ENCODE results near the gene NEAT1. TPM values are rescaled to one million over a fixed set of nuclear protein-coding genes. Genes with fewer than 3 reads are reported as not detected.
A peak's percentile ranks its signal among the peaks of the same experiment; 100 is the strongest.

The NEAT1 gene
- total RNA-seq, 4 donors from 2014 or later: 42.8 to 181 (median 96.0) TPM

DNA sequence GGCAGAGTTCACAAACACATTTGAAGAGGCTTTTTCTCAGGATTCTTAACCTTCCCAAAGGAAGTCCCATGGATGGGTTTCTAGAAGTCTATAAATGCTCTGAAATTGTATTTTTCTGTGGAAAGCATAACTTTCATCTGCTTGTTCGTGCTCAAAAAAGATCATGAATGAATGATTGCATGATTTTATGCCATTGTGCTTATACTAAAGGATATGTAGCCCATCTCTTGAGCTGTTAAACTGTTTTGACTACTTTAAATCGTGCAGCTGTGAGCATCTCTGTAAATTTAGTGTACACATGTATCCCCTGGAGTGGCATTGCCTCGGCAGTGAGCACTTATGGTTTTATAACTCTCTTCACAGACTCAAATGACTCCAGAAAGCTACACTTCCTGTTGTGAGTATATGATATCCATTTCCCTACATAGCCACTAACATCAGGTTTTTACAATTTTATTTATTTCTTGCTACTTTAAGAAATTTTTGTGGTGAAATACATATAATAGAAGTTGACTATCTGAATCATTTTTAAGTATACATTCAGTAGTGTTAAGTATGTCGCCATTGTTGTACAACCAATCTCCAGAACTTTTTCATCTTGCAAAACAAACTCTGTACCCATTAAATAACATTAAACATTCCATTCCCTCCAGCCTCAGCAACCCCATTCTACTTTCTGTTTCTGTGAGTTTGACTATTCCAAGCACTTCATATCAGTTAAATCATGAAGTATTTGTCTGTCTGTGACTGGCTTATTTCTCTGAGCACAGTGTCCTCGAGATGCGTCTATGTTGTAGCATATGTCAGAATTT, 8.0 kb downstream of the NEAT1 start:
- Histone ChIP-seq H3K27me3 (no peaks in the 10 kb centered on the region), H3K4me3 (peak overlapping the region; percentile 71 to 81 (median 74)), H3K27ac (replicated peaks in 1 of 4) (peak overlapping the region; percentile 97 to 99 (median 99)), H3K4me1 (peaks cover 70 to 93% (median 91%) of the 10 kb centered on the region in 4 donors), H3K9me3 (no peaks in the 10 kb centered on the region), H3K36me3 (peaks cover 28 to 85% (median 38%) of the 10 kb centered on the region in 4 donors)
- TF ChIP-seq EP300 (IDR thresholded peaks at IDR 0.05) (no peak), POLR2A (IDR thresholded peaks at IDR 0.05; ENCODE audit: low read depth) (no peak), POLR2AphosphoS5 (IDR thresholded peaks at IDR 0.05) (no peak)
- TF ChIP-seq, protein P1, sequence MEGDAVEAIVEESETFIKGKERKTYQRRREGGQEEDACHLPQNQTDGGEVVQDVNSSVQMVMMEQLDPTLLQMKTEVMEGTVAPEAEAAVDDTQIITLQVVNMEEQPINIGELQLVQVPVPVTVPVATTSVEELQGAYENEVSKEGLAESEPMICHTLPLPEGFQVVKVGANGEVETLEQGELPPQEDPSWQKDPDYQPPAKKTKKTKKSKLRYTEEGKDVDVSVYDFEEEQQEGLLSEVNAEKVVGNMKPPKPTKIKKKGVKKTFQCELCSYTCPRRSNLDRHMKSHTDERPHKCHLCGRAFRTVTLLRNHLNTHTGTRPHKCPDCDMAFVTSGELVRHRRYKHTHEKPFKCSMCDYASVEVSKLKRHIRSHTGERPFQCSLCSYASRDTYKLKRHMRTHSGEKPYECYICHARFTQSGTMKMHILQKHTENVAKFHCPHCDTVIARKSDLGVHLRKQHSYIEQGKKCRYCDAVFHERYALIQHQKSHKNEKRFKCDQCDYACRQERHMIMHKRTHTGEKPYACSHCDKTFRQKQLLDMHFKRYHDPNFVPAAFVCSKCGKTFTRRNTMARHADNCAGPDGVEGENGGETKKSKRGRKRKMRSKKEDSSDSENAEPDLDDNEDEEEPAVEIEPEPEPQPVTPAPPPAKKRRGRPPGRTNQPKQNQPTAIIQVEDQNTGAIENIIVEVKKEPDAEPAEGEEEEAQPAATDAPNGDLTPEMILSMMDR (IDR thresholded peaks at IDR 0.05): no peak
- intact Hi-C loops (cut with DNase I): no loop called here
- no peak for DNase-seq (ENCODE audit: extremely low spot score)
- WGBS: 20% methylated on average over 6 of the region's 6 CpGs

DNA sequence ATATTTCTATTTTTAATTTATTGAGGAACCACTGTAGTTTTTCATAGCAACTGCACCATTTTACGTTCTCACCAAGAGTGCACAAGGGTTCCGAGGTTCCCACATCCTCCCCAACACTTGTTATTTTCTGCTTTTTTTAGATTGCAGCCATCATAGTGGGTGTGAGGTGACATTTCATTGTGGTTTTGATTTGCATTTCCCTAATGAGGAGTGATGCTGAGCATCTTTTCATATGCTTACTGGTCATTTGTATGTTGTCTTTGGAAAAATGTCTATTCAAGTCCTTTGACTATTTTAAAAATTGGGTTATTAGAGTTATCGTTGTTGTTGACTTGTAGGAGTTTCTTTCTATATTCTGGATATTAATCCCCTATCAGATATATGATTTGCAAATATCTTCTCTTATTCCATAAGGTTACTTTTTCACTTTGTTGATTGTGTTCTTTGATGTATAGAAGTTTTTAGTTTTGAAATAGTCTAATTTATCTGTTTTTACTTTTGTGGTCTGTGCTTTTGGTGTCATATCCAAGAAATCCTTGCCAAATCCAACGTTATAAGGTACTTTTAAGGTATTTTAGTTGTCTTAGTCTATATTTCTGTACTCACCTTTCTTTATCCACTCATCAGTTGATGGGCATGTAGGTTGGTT, 9.0 kb downstream of the NEAT1 start:
- Histone ChIP-seq H3K9me3 (no peaks in the 10 kb centered on the region), H3K27me3 (no peaks in the 10 kb centered on the region), H3K36me3 (peaks cover 32 to 85% (median 42%) of the 10 kb centered on the region in 4 donors), H3K4me1 (peaks cover 80 to 100% (median 100%) of the 10 kb centered on the region in 4 donors), H3K4me3 (peak overlapping the region; percentile 71 to 81 (median 74)), H3K27ac (replicated peaks in 1 of 4) (peak overlapping the region; percentile 97 to 99 (median 99))
- TF ChIP-seq EP300 (IDR thresholded peaks at IDR 0.05) (no peak), POLR2A (IDR thresholded peaks at IDR 0.05; ENCODE audit: low read depth) (peak; percentile 18), POLR2AphosphoS5 (IDR thresholded peaks at IDR 0.05) (peak in 1 of 2 donors; percentile 33)
- TF ChIP-seq, protein P1 (IDR thresholded peaks at IDR 0.05): no peak
- intact Hi-C loops (cut with DNase I): no loop called here
- WGBS: 42% methylated on average over 4 of the region's 4 CpGs
- DNase-seq (ENCODE audit: extremely low spot score): no peak

DNA sequence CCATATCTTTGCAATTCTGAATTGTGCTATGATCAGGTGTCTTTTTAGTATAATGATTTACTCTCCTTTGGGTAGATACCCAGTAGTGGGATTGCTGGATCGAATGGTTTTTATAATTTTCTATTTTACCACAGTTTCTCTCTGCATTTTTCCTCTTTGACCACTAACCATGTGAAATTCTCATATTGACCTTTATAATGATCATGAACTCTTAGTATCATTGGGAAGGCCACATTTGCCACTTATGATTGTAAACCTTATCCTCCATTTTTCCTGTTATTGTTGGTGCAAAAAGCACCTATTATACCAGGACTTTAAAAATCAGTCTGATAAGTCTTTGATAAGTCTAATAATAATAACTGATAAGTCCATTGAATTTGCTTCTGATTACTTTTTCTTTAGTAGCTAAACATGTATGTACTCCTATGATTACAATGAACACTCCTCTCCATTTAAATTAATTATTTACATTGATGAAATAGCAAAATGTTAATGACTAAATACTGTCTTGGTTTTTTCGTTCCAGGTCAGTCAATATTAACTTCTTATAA, 9.6 kb downstream of the NEAT1 start:
- Histone ChIP-seq H3K4me3 (peak overlapping the region in 3 of 4 donors; percentile 2 to 71 (median 22)), H3K27me3 (no peaks in the 10 kb centered on the region), H3K9me3 (no peaks in the 10 kb centered on the region), H3K27ac (replicated peaks in 1 of 4) (peak overlapping the region; percentile 56 to 99 (median 98)), H3K36me3 (peaks cover 26 to 85% (median 40%) of the 10 kb centered on the region in 4 donors), H3K4me1 (peaks cover 76 to 99% (median 98%) of the 10 kb centered on the region in 4 donors)
- no peak for TF ChIP-seq POLR2AphosphoS5 (IDR thresholded peaks at IDR 0.05)
- no peak for TF ChIP-seq EP300 (IDR thresholded peaks at IDR 0.05)
- TF ChIP-seq, protein P1 (IDR thresholded peaks at IDR 0.05): no peak
- TF ChIP-seq POLR2A (IDR thresholded peaks at IDR 0.05; ENCODE audit: low read depth): no peak
- 66% methylated on average over 2 of the region's 2 CpGs for WGBS
- no peak for DNase-seq (ENCODE audit: extremely low spot score)
- intact Hi-C loops (cut with DNase I): no loop called here

DNA sequence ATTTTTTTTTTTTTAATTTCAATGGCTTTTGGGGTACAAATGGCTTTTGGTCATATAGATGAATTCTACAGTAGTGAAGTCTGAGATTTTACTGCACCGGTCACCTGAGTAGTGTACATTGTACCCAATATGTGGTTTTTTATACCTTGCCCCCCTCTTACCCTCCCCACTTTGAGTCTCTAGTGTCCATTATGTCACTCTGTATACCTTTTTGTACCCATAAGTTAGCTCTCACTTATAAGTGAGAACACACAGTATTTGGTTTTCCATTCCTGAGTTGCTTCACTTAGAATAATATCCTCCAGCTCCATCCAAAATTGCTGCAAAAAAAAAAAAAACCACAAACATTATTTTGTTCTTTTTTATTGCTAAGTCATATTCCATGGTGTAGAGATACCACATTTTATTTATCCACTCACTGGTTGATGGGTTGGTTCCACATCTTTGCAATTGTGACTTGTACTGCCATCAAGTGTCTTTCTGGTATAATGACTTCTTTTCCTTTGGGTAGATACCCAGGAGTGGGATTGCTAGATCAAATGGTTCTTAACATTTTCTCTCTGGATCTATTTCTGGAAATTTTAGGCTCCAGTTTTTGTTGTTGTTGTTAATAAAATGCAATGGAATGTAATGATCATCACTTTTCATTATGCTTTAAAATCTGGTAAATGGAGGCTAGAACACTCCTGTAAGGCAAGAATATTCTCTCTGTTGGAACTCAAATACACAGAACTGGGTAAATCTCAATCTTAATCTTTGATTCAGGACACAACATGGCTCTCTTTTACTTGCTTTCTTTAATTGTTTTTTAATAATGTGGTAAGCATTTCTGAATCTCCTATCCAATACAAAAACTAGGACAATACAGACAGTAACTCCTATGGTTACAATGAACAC, 10.3 kb downstream of the NEAT1 start:
- peaks cover 78 to 99% (median 98%) of the 10 kb centered on the region in 4 donors for H3K4me1 ChIP-seq
- TF ChIP-seq POLR2A (IDR thresholded peaks at IDR 0.05; ENCODE audit: low read depth): no peak
- TF ChIP-seq, protein P1 (IDR thresholded peaks at IDR 0.05): peak; percentile 17 to 23 (median 19)
- peak in 1 of 2 donors; percentile 80 for TF ChIP-seq POLR2AphosphoS5 (IDR thresholded peaks at IDR 0.05)

More for the DNA sequence above, 10.3 kb downstream of the NEAT1 start:
- intact Hi-C loops (cut with DNase I): no loop called here
- H3K36me3 ChIP-seq: peaks cover 28 to 85% (median 43%) of the 10 kb centered on the region in 4 donors
- 87% methylated on average over 1 of the region's 1 CpG for WGBS
- DNase-seq (ENCODE audit: extremely low spot score): no peak
- peak overlapping the region in 1 of 4 donors; percentile 7 for H3K4me3 ChIP-seq
- H3K27ac ChIP-seq (replicated peaks in 1 of 4): peak overlapping the region in 3 of 4 donors; percentile 23 to 99 (median 99)
- H3K27me3 ChIP-seq: no peaks in the 10 kb centered on the region
- H3K9me3 ChIP-seq: no peaks in the 10 kb centered on the region

All from esophagus muscularis mucosa (tissue), 4 donors.